ENCODE measurements around the gene SCGB1A1.

SCGB1A1 gene

GRCh38 chr11:62450543-62451240 is 31.9 kb downstream of the SCGB1A1 start:
- no peak for DNase-seq

GRCh38 chr11:62451241-62451621 is 32.4 kb downstream of the SCGB1A1 start:
- no peak for DNase-seq

- DNase-seq, result no peak
Measured at GRCh38 chr11:62452261-62452660, 33.4 kb downstream of the SCGB1A1 start.

GRCh38 chr11:62452839-62453468 is 34.1 kb downstream of the SCGB1A1 start:
- no peak for DNase-seq

- DNase-seq, result no peak
Measured at GRCh38 chr11:62456630-62457029, 37.8 kb downstream of the SCGB1A1 start.

- DNase-seq, result no peak
Measured at GRCh38 chr11:62457478-62457877, 38.6 kb downstream of the SCGB1A1 start.

- DNase-seq, result no peak
Measured at GRCh38 chr11:62458212-62459002, 39.6 kb downstream of the SCGB1A1 start.

- DNase-seq, result no peak
Measured at GRCh38 chr11:62459080-62459479, 40.2 kb downstream of the SCGB1A1 start.

GRCh38 chr11:62461740-62462507 is 43.1 kb downstream of the SCGB1A1 start:
- no peak for DNase-seq

- no peak for DNase-seq
Measured at GRCh38 chr11:62462508-62462892, 43.7 kb downstream of the SCGB1A1 start.

- no peak for DNase-seq
Measured at GRCh38 chr11:62463121-62463542, 44.3 kb downstream of the SCGB1A1 start.

- no peak for DNase-seq
Measured at GRCh38 chr11:62464655-62465054, 45.8 kb downstream of the SCGB1A1 start.

GRCh38 chr11:62466444-62466843 is 47.6 kb downstream of the SCGB1A1 start:
- no peak for DNase-seq

GRCh38 chr11:62468577-62468976 is 49.7 kb downstream of the SCGB1A1 start:
- no peak for DNase-seq

GRCh38 chr11:62471603-62472002 is 52.8 kb downstream of the SCGB1A1 start:
- DNase-seq, result no peak

- DNase-seq, result no peak
Measured at GRCh38 chr11:62472063-62472884, 53.4 kb downstream of the SCGB1A1 start.
